ENCODE data around the gene GNPNAT1.

GNPNAT1 gene

DNA sequence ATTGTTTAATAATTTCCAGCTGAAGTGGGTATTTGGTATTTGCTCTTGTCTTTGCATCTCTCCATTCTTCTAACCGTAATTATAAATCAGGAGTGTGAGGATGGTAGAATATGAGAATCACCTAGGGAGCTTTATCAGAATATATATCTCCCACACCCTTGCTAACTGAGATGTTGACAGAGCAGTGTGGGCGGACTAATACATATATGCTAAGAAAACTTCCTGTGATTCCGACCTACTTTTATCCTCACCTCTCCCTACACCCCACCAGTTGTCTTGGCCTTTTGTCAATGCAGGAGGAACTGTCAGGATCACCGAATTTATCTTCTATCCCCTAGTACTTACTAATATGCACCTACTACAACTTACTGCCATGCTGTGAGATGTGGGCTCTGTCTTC lies 14.7 kb upstream of the GNPNAT1 start:
- Histone ChIP-seq H3K4me3 (no peak overlapping the region), H3K9me3 (no peaks in the 10 kb centered on the region), H3K36me3 (replicated peaks) (no peaks in the 10 kb centered on the region), H3K4me1 (no peaks in the 10 kb centered on the region), H3K27me3 (ENCODE audit: low read depth) (no peaks in the 10 kb centered on the region)
- in situ Hi-C loops (cut with MboI; ENCODE audit: low sequenced_read_pairs), result loop anchor here (25.0 kb wide), 1 partner anchor 494 kb away; the partner anchor contains the start of gene PTGER2
- no peak for DNase-seq (ENCODE audit: low spot score in 2 of 2)

DNA sequence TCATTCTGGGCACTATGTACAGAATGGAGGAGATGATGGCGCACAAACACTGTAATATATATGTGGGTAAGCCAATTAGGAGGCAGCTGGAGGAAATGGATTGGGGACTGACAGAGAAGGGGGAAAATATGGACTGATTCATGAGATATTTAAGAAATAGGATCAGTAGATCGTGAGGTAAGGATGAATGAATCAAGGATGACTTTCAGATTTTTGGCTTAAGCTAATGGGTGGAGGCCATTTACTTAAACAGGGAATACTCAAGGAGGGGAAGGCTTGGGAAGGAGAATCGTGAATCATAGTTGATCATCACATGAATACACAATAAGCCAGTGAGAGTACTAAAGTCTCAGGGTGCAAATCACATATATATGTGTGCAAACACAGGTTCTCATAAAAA lies 11.2 kb upstream of the GNPNAT1 start:
- no peak for DNase-seq (ENCODE audit: low spot score in 2 of 2)
- no peak overlapping the region for H3K4me3 ChIP-seq
- in situ Hi-C loops (cut with MboI; ENCODE audit: low sequenced_read_pairs), result loop anchor here (25.0 kb wide), 1 partner anchor 490 kb away; the partner anchor contains the start of gene PTGER2
- H3K9me3 ChIP-seq, result no peaks in the 10 kb centered on the region
- no peaks in the 10 kb centered on the region for H3K36me3 ChIP-seq (replicated peaks)
- H3K27me3 ChIP-seq (ENCODE audit: low read depth), result no peaks in the 10 kb centered on the region
- no peaks in the 10 kb centered on the region for H3K4me1 ChIP-seq

DNA sequence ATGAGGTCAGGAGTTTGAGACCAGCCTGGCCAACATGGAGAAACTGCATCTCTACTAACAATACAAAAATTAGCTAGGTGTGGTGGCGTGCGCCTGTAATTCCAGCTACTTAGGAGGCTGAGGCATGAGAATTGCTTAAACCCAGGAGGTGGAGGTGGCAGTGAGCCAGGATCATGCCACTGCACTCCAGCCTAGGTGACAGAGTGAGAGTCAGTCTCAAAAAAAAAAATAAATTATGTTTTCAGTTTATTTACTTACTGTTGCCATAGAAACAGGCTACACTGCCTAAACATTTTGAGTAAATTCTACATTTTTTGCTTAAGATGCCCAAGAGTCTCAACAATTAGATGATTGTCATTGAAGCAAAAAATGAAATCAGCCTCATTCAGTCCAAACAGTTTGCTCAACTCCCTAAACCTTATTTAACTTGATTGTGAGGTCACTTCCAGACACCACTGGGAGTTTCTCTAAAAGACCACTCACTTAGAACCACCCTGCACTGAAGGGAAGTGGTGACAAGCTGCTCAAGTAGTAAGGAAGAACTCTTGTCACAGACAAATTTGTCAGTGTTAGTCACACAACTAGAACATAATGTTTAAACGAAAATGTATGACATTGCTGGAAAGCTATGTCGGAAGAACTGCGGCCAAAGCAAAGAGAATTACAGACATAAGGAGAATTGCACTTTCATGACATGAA lies 9.8 kb upstream of the GNPNAT1 start:
- Histone ChIP-seq H3K4me3 (no peak overlapping the region), H3K9me3 (no peaks in the 10 kb centered on the region), H3K36me3 (replicated peaks) (no peaks in the 10 kb centered on the region), H3K27me3 (ENCODE audit: low read depth) (no peaks in the 10 kb centered on the region), H3K4me1 (no peaks in the 10 kb centered on the region)
- in situ Hi-C loops (cut with MboI; ENCODE audit: low sequenced_read_pairs), result loop anchor here (25.0 kb wide), 1 partner anchor 489 kb away; the partner anchor contains the start of gene PTGER2
- DNase-seq (ENCODE audit: low spot score in 2 of 2), result no peak

DNA sequence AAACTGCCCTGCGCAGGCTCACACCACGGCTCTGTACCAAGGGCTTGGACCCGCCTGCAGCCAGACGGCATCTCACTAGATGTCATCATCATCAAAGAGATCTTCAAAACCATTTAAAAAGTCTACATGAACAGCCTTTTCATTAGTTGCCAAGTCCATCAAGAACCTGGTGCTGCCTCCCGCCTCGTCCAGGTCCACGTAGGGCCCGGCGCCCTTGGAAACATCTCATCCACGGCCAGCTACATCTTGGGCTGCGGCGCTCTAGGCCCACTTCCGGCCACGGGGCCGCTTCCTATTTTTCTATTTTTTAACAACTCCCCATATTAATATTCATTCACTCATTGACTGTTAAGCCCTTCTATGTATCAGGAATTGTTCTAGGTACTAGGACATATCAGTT lies 7.4 kb upstream of the GNPNAT1 start:
- in situ Hi-C loops (cut with MboI; ENCODE audit: low sequenced_read_pairs), result no loop called here

DNA sequence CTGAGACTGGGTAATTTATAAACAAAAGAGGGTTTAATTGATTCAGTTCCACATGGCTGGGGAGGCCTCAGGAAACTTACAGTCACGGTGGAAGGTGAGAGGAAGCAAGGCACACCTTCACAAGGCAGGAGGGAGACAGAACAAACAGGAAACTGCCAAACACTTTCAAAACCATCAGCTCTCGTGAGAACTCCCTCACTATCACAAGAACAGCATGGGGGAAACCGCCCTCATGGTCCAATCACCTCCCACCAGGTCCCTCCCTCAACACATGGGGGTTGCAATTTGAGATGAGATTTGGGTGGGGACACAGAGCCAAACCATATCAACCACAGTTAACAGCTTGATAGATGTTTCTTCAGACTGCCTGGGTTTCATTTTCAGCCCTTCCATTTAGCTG lies 6.2 kb upstream of the GNPNAT1 start:
- DNase-seq (ENCODE audit: low spot score in 2 of 2), result no peak
- Histone ChIP-seq H3K4me3 (no peak overlapping the region), H3K4me1 (no peaks in the 10 kb centered on the region), H3K9me3 (no peaks in the 10 kb centered on the region), H3K27me3 (ENCODE audit: low read depth) (no peaks in the 10 kb centered on the region), H3K36me3 (replicated peaks) (no peaks in the 10 kb centered on the region)
- in situ Hi-C loops (cut with MboI; ENCODE audit: low sequenced_read_pairs), result no loop called here

More for the DNA sequence above, 7.4 kb upstream of the GNPNAT1 start:
- no peak for DNase-seq (ENCODE audit: low spot score in 2 of 2)
- H3K4me3 ChIP-seq, result no peak overlapping the region
- no peaks in the 10 kb centered on the region for H3K27me3 ChIP-seq (ENCODE audit: low read depth)
- H3K36me3 ChIP-seq (replicated peaks), result no peaks in the 10 kb centered on the region
- no peaks in the 10 kb centered on the region for H3K4me1 ChIP-seq
- no peaks in the 10 kb centered on the region for H3K9me3 ChIP-seq

DNA sequence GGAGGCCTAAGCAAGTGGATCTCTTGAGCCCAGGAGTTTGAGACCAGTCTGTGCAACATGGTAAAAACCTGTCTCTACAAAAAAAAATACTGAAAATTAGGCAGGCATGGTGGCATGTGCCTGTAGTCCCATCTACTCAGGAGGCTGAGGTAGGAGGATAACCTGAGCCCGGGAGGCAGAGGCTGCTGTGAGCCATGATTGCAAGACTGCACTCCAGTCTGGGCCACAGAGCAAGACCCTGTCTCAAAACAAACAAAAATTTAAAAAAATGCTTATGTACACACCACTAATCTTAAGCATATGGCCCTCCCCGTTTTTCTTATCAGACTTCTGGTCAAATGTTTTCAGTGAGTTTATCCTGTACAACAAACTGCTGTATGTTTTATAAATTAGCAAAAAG lies 1.7 kb upstream of the GNPNAT1 start:
- Histone ChIP-seq H3K27me3 (ENCODE audit: low read depth) (no peaks in the 10 kb centered on the region), H3K4me3 (no peak overlapping the region), H3K9me3 (no peaks in the 10 kb centered on the region), H3K36me3 (replicated peaks) (no peaks in the 10 kb centered on the region), H3K4me1 (peaks cover 5% of the 10 kb centered on the region)
- in situ Hi-C loops (cut with MboI; ENCODE audit: low sequenced_read_pairs), result no loop called here
- DNase-seq (ENCODE audit: low spot score in 2 of 2), result no peak

DNA sequence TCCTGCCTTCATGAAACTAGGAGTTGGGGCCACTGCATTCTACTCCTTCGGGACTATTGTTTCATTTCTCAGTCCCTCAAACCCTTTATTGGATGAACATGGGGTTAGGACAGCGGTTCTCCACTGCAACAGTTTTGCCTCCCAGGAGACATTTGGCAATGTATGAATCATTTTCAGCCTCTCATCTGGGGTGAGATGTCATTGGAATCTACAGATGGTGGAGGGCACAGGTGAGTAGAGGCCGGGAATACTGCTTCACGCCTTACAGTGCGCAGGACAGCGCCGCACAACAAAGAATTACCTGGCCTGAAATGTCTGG lies 649 bp upstream of the GNPNAT1 start:
- peaks cover 14% of the 10 kb centered on the region for H3K4me1 ChIP-seq
- in situ Hi-C loops (cut with MboI; ENCODE audit: low sequenced_read_pairs), result no loop called here
- no peak for DNase-seq (ENCODE audit: low spot score in 2 of 2)
- peak overlapping the region; percentile 28 for H3K4me3 ChIP-seq
- H3K9me3 ChIP-seq, result no peaks in the 10 kb centered on the region
- H3K27me3 ChIP-seq (ENCODE audit: low read depth), result no peaks in the 10 kb centered on the region
- no peaks in the 10 kb centered on the region for H3K36me3 ChIP-seq (replicated peaks)

DNA sequence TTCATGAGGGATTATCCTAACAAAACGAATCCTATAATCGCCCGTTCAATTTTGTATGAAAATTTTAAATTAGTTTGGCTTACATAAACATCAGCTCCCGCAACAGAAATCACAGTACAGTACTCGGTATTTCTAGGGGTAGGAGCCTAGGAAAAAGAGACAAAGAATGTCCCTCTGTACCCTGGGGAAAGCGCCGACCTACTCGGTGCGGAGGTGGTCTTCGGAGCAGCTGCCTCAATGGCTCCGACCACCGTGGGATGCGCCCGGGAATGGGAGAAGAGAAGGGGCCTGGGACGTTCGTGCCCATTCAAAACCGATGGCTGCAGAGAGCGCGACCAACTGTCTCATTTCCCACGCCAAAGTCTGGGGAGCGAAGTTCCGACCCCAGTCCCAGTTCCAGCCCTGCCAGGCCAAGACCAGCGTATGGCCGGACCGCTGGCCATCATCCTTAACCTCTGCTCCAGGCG lies 618 bp downstream of the GNPNAT1 start:
- H3K36me3 ChIP-seq (replicated peaks), result no peaks in the 10 kb centered on the region
- H3K4me1 ChIP-seq, result peaks cover 15% of the 10 kb centered on the region
- peak overlapping the region; percentile 67 for H3K4me3 ChIP-seq
- DNase-seq (ENCODE audit: low spot score in 2 of 2), result no peak
- H3K27me3 ChIP-seq (ENCODE audit: low read depth), result no peaks in the 10 kb centered on the region
- H3K9me3 ChIP-seq, result no peaks in the 10 kb centered on the region
- in situ Hi-C loops (cut with MboI; ENCODE audit: low sequenced_read_pairs), result no loop called here

DNA sequence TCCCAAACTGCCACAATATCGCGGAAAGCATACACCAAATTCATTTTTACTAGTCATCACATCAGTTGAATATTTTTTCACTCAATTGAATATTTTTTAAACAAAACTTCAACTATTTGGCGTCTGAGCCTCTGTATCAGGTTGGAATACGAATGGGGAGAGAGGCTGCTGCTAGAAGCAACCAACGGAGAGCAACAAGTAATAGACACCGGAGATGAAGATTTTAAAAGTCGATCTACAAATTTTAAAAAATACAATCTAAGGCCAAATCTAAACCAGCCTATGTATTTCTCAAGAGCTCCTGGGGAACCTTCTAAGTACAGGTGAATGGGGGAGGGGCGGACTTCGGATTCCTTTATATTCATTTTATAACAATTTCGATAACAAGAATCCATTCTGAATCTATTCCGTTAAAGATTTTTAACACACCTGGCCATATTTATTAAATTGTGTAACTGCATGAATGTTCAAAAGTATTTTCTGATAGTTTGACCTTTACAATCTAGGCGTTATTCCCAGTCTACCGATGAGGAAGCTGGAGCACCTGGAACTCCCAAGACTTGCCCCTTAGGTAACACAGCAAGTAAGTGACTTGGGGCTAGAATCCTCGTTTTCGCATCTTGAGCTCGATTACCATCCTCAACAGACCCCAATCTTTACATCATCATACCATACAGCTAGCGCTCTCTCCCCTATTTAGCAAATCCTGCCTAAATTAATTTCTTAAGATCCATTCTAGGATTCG lies 1.2 kb downstream of the GNPNAT1 start:
- Histone ChIP-seq H3K4me1 (peaks cover 15% of the 10 kb centered on the region), H3K27me3 (ENCODE audit: low read depth) (no peaks in the 10 kb centered on the region), H3K9me3 (no peaks in the 10 kb centered on the region), H3K4me3 (peak overlapping the region; percentile 67), H3K36me3 (replicated peaks) (no peaks in the 10 kb centered on the region)
- no peak for DNase-seq (ENCODE audit: low spot score in 2 of 2)
- in situ Hi-C loops (cut with MboI; ENCODE audit: low sequenced_read_pairs), result no loop called here

DNA sequence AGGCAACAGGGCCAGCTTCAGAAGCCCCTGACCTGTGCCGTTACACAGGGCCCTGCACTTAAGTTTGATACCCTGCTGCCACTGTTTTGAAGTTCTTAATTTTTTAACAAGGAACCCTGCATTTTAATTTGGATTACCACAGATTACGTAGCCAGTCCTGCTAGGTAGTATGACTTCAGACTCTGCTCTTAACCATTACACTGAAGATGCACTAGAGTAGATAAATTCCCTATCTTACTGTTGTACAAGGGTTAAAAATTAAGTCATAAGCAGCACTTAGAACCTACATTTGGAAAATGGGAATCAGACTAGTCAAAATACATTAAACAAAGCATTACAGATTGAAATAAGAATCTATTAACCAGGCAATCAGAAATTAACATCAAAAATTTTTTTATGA lies 2.3 kb downstream of the GNPNAT1 start:
- H3K4me1 ChIP-seq, result peaks cover 15% of the 10 kb centered on the region
- no peaks in the 10 kb centered on the region for H3K27me3 ChIP-seq (ENCODE audit: low read depth)
- peak overlapping the region; percentile 67 for H3K4me3 ChIP-seq
- DNase-seq (ENCODE audit: low spot score in 2 of 2), result no peak
- H3K36me3 ChIP-seq (replicated peaks), result peaks cover 1% of the 10 kb centered on the region; the same call in 1 of the 2 replicates
- H3K9me3 ChIP-seq, result no peaks in the 10 kb centered on the region
- in situ Hi-C loops (cut with MboI; ENCODE audit: low sequenced_read_pairs), result no loop called here

DNA sequence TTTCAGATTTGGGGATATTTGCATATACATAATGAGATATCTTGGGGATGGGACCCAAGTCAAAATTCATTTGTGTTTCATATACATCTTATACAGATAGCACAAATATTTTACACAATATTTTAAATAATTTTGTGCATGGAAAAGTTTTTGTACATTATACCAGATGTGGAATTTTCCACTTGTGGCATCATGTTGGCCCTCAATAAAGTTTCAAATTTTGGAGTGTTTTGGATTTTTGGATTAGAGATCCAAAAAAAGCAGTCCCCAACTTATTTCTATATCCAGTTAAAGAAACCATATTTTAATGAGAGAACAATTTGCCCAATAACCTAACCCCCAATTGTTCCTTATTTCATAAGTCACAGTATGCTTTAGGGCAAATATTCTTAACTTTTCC lies 4.5 kb downstream of the GNPNAT1 start:
- in situ Hi-C loops (cut with MboI; ENCODE audit: low sequenced_read_pairs), result no loop called here
- no peak for DNase-seq (ENCODE audit: low spot score in 2 of 2)
- no peaks in the 10 kb centered on the region for H3K9me3 ChIP-seq
- no peak overlapping the region for H3K4me3 ChIP-seq
- peaks cover 15% of the 10 kb centered on the region for H3K4me1 ChIP-seq
- H3K27me3 ChIP-seq (ENCODE audit: low read depth), result no peaks in the 10 kb centered on the region
- H3K36me3 ChIP-seq (replicated peaks), result peaks cover 18% of the 10 kb centered on the region

DNA sequence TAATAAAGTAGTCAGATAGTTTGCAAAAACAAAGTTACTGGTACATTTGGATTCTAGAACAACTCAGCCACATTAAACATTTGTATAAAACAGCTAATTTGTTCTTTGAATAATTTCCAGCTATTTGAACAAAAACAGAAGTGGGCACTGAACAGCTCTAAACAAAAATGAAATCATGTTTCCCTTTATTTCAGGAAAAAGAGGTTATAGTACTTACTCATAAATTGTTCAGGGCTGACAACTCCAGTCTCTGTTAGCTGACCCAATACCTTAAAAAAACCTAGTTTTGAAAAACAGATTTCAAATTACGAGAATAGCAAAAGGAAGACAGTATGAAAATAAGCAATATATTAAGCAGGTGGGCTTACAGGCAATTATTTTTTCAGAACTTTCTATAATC lies 8.2 kb downstream of the GNPNAT1 start:
- H3K9me3 ChIP-seq, result no peaks in the 10 kb centered on the region
- H3K27me3 ChIP-seq (ENCODE audit: low read depth), result no peaks in the 10 kb centered on the region
- peaks cover 11% of the 10 kb centered on the region for H3K4me1 ChIP-seq
- H3K36me3 ChIP-seq (replicated peaks), result peaks cover 34% of the 10 kb centered on the region
- in situ Hi-C loops (cut with MboI; ENCODE audit: low sequenced_read_pairs), result no loop called here
- DNase-seq (ENCODE audit: low spot score in 2 of 2), result no peak
- no peak overlapping the region for H3K4me3 ChIP-seq

DNA sequence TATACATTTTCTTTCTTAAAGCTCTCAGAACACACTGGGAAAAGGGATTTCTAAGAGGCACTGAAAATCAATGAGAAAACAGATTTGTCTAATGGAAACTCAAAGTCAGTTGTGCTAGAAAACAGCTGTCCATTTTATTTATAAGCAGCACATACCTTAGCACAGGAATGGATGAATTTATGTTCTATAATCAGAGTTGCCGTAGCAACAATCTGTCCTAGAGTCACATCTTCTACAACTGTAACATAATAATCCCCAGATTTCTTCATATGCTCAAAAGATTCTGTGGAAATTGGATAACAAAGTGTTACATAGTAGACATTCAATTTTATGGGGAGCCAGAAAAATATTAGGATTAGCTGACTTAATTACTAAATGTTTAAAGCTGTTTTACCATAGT lies 9.8 kb downstream of the GNPNAT1 start:
- H3K4me3 ChIP-seq, result no peak overlapping the region
- no peaks in the 10 kb centered on the region for H3K27me3 ChIP-seq (ENCODE audit: low read depth)
- in situ Hi-C loops (cut with MboI; ENCODE audit: low sequenced_read_pairs), result no loop called here
- no peaks in the 10 kb centered on the region for H3K4me1 ChIP-seq
- DNase-seq (ENCODE audit: low spot score in 2 of 2), result no peak
- no peaks in the 10 kb centered on the region for H3K9me3 ChIP-seq
- H3K36me3 ChIP-seq (replicated peaks), result peaks cover 45% of the 10 kb centered on the region

DNA sequence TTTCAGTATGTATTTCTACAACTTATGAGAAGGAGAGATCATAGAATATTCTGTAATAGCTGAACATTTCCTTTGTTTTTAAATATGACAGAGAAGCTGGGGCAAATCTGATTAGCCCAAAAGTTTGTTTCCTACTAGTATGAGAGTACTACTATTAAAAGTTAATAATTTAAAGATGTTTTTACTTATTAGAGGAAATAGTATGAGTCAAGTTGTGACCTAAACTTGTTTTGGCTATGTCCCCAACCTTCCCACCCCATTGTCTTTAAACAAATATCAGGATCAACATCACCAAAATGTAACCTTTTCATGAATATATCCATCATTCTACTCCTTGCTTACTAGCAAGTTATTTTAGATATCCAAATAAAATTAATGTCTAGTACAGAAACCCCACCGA lies 10.5 kb downstream of the GNPNAT1 start:
- in situ Hi-C loops (cut with MboI; ENCODE audit: low sequenced_read_pairs), result no loop called here
- no peaks in the 10 kb centered on the region for H3K4me1 ChIP-seq
- DNase-seq (ENCODE audit: low spot score in 2 of 2), result no peak
- H3K36me3 ChIP-seq (replicated peaks), result peaks cover 45% of the 10 kb centered on the region
- H3K4me3 ChIP-seq, result no peak overlapping the region
- H3K9me3 ChIP-seq, result no peaks in the 10 kb centered on the region
- no peaks in the 10 kb centered on the region for H3K27me3 ChIP-seq (ENCODE audit: low read depth)
